GM12878 (cell line): ENCODE data around the gene PRDX3. TPM values are rescaled to one million over a fixed set of nuclear protein-coding genes. Genes with fewer than 3 reads are reported as not detected.
A peak's percentile ranks its signal among the peaks of the same experiment; 100 is the strongest.
"Not testable (repeated sequence)": the region's sequence is repeated elsewhere in the genome, so short reads cannot be mapped to it uniquely, and the experiment has no call there.

ENCODE experiments used
- ATAC-seq: fragments of 200-7000 bp; cut with Tn5 transposase; 3 replicates; pipeline ENCODE4 v1.9.1; 2020; ENCODE audit warnings: mild to moderate bottlenecking, moderate library complexity
- BruUV-seq: library from RNA; stranded (reverse); fragments of 400-500 nt; replicated peaks from 2 replicates; lab custom pipeline; 2021; lab: Mats Ljungman, UMichigan
- CTCF ChIA-PET: fragments of 300-600 bp; sonication (Branson Sonifier 250); formaldehyde crosslinking; extraction: SDS; loops from one replicate; lab custom pipeline; 2021; ENCODE audit warnings: inconsistent platforms; lab: Yijun Ruan, JAX
- POLR2A ChIA-PET: fragments of 350-600 bp; formaldehyde crosslinking; extraction: SDS; loops from one replicate; lab custom pipeline; 2021; ENCODE audit warnings: inconsistent platforms; lab: Charles Lee
- RAD21 ChIA-PET: fragments of 300-600 bp; sonication (Branson Sonifier 250); formaldehyde crosslinking; loops from one replicate; lab custom pipeline; 2023; ENCODE audit warnings: antibody characterized with exemption; ENCODE audit not compliant: unreplicated experiment; lab: Charles Lee
- SMC1A ChIA-PET: fragments of 300-600 bp; sonication (Branson Sonifier 250); formaldehyde crosslinking; loops from one replicate; lab custom pipeline; 2023; ENCODE audit not compliant: unreplicated experiment, uncharacterized antibody; lab: Charles Lee
- DNase-seq: peaks from one replicate; pipeline ENCODE4 v3.0.0-alpha.2; 2011; ENCODE audit warnings: low read depth, low spot score
- FAIRE-seq: peaks from 3 replicates; lab custom pipeline; 2011; peaks lifted over from hg19 to GRCh38; lab: Jason Lieb, UNC
- H2AFZ ChIP-seq: 2 replicates; pipeline ENCODE4 v1.6.0; 2011; ENCODE audit warnings: low read depth, low read length, control low read depth; ENCODE audit not compliant: control insufficient read depth
- H3K27ac ChIP-seq: 2 replicates; pipeline ENCODE4 v1.5.1; 2011; ENCODE audit warnings: control low read depth; ENCODE audit not compliant: control insufficient read depth, insufficient read depth
- H3K27me3 ChIP-seq, 2 experiments: replicated peaks in 1 of 2; 2 replicates each; pipeline versions ENCODE4 v1.6.0 to v1.6.1; 2011; ENCODE audit warnings: low read length in 1 of 2; ENCODE audit not compliant: control insufficient read depth in 2 of 2, insufficient read depth in 2 of 2
- H3K36me3 ChIP-seq, 2 experiments: 2 replicates each; pipeline ENCODE4 v1.5.1; 2011; ENCODE audit warnings: low read length in 1 of 2; ENCODE audit not compliant: control insufficient read depth in 2 of 2, insufficient read depth in 2 of 2
- H3K4me1 ChIP-seq: 2 replicates; pipeline ENCODE4 v1.6.1; 2011; ENCODE audit warnings: mild to moderate bottlenecking, low read length, moderate library complexity, mixed read lengths; ENCODE audit not compliant: control insufficient read depth, insufficient read depth
- H3K4me2 ChIP-seq: 2 replicates; pipeline ENCODE4 v1.6.0; 2011; ENCODE audit warnings: control low read depth; ENCODE audit not compliant: control insufficient read depth, insufficient read depth
- H3K4me3 ChIP-seq: fragments of 200-600 bp; sonication (generic); 2 replicates; pipeline ENCODE4 v1.5.1; 2016
- H3K79me2 ChIP-seq: 2 replicates; pipeline ENCODE4 v1.6.0; 2011; ENCODE audit warnings: low read length; ENCODE audit not compliant: control insufficient read depth, insufficient read depth
- H3K9ac ChIP-seq: 2 replicates; pipeline ENCODE4 v1.8.0; 2011; ENCODE audit warnings: low read length, control low read depth, mixed read lengths; ENCODE audit not compliant: control insufficient read depth, insufficient read depth
- H3K9me3 ChIP-seq: replicated peaks from 3 replicates; pipeline ENCODE4 v1.5.1; 2011; ENCODE audit warnings: mild to moderate bottlenecking, low read length; ENCODE audit not compliant: control insufficient read depth, insufficient read depth
- H4K20me1 ChIP-seq: 2 replicates; pipeline ENCODE4 v1.6.0; 2011; ENCODE audit not compliant: control insufficient read depth, insufficient read depth
- CBFB ChIP-seq: IDR thresholded peaks from 2 replicates; pipeline ENCODE4 v1.6.1; 2016; ENCODE audit warnings: antibody characterized with exemption, low read depth
- CTCF ChIP-seq, 3 experiments: IDR thresholded peaks in 2 of 3; conservative IDR thresholded peaks in 1 of 3; 2 replicates each; pipeline ENCODE4 v1.5.1; 2011; ENCODE audit warnings: low read depth in 3 of 3, low read length in 3 of 3, mild to moderate bottlenecking in 3 of 3, control low read depth in 2 of 3, moderate library complexity in 2 of 3, inconsistent platforms in 1 of 3, mixed read lengths in 1 of 3; ENCODE audit not compliant: control insufficient read depth in 2 of 3, insufficient read depth in 1 of 3; ENCODE audit errors: extremely low read depth in 1 of 3
- MXI1 ChIP-seq: fragments of 150-350 bp; IDR thresholded peaks from 2 replicates; pipeline ENCODE4 v1.6.1; 2011; ENCODE audit warnings: low read depth, mild to moderate bottlenecking, inconsistent platforms, low read length, improper control_type of control experiment
- RB1 ChIP-seq: fragments of 450-650 bp; formaldehyde crosslinking; IDR thresholded peaks from 2 replicates; pipeline ENCODE4 v1.6.1; 2017; ENCODE audit warnings: mild to moderate bottlenecking, borderline replicate concordance
- RBBP5 ChIP-seq: fragments of 200-600 bp; sonication (generic); conservative IDR thresholded peaks from 2 replicates; pipeline ENCODE4 v1.6.1; 2016
- YBX1 ChIP-seq: fragments of 450-650 bp; IDR thresholded peaks from 2 replicates; pipeline ENCODE4 v1.6.1; 2016; ENCODE audit warnings: antibody characterized with exemption
- whole genome bisulfite sequencing: methylation state at CpG from one replicate; pipeline ENCODE4 v1.1.6; 2016; ENCODE audit warnings: low lambda C conversion rate; ENCODE audit not compliant: insufficient replicate concordance, insufficient coverage; ENCODE audit errors: missing lambda C conversion rate; 5-methylcytosine and 5-hydroxymethylcytosine counted together
- in situ Hi-C: fragments of 300-500 bp; cut with MboI; formaldehyde crosslinking; loops from 9 replicates; pipeline ENCODE4 v1.14.3; 2018; ENCODE audit warnings: mixed read lengths
- intact Hi-C: fragments of 100-400 bp; cut with micrococcal nuclease; formaldehyde crosslinking; loops from one replicate; pipeline ENCODE4 v1.14.2; 2022; ENCODE audit not compliant: unreplicated experiment
- polyA plus RNA-seq, 11 experiments: library from polyadenylated mRNA; depleted of rRNA in 4 of 11; unstranded in 6 of 11; stranded (reverse) in 5 of 11; fragments of >200 nt; fragmentation: Nextera tagmentation in 4 of 11; fragmentation: Illumina TruSeq in 1 of 11; extraction: Ambion mirVana in 4 of 11; extraction: Trizol in 1 of 11; gene quantifications; 1 replicate in 1 of 11; 2 replicates in 10 of 11; pipeline versions ENCODE4 v1.2.1 to v1.2.3, GENCODE V29; 2011 to 2016; ENCODE audit warnings: inconsistent platforms in 2 of 11, missing spikeins in 2 of 11, low read depth in 1 of 11
- total RNA-seq, 4 experiments: library from RNA; depleted of rRNA in 3 of 4; stranded (reverse); fragments of >200 nt in 3 of 4; fragmentation: Illumina TruSeq in 1 of 4; extraction: Trizol in 1 of 4; gene quantifications; 2 replicates each; pipeline versions ENCODE4 v1.2.1 to v1.2.3, GENCODE V29; 2013 to 2021

The PRDX3 gene
- total and polyA plus RNA-seq, 10 of the 15 experiments (the other 5 are each of a cell fraction or from before 2014, with no cell fraction given): 195 to 1,431 (median 398) TPM

DNA sequence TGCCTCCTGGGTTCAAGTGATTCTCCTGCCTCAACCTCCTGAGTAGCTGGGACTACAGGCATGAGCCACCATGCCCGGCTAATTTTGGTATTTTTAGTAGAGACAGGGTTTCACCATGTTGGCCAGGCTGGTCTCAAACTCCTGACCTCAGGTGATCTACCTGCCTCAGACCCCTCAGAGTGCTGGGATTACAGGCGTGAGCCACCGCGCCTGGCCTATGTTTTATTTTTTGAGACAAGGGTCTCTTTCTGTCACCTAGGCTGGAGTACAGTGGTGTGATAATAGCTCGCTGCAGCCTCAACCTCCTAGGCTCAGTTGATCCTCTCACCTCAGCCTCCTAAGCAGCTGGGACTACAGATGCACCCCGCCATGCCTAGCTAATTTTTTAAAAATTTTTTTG lies 27.0 kb downstream of the PRDX3 start:
- intact Hi-C loops, H3K4me3 ChIP-seq, BruUV-seq, DNase-seq, H3K9ac ChIP-seq, H3K27me3 ChIP-seq, POLR2A ChIA-PET, H3K27ac ChIP-seq, H3K4me2 ChIP-seq, in situ Hi-C loops, H2AFZ ChIP-seq, H3K4me1 ChIP-seq, H3K79me2 ChIP-seq, FAIRE-seq, H3K9me3 ChIP-seq, H4K20me1 ChIP-seq, ATAC-seq: not testable (repeated sequence)
- RAD21 ChIA-PET: interaction anchor here (1.2 to 1.5 kb wide), 2 partner anchors 13 to 48 kb away, joined by 3 to 5 read pairs; no protein-coding TSS in a partner anchor
- CTCF ChIA-PET: interaction anchor here (0.7 to 1.2 kb wide), 2 partner anchors 12 to 44 kb away, joined by 3 to 4 read pairs; no protein-coding TSS in a partner anchor
- peaks cover 3 to 31% of the 10 kb centered on the region in 2 experiments; a peak in 3 of 4 replicates for H3K36me3 ChIP-seq
- WGBS: 64% methylated on average over 6 of the region's 6 CpGs
- SMC1A ChIA-PET: interaction anchor here (1.0 to 1.8 kb wide), 2 partner anchors 47 to 48 kb away, joined by 3 to 5 read pairs; no protein-coding TSS in a partner anchor

DNA sequence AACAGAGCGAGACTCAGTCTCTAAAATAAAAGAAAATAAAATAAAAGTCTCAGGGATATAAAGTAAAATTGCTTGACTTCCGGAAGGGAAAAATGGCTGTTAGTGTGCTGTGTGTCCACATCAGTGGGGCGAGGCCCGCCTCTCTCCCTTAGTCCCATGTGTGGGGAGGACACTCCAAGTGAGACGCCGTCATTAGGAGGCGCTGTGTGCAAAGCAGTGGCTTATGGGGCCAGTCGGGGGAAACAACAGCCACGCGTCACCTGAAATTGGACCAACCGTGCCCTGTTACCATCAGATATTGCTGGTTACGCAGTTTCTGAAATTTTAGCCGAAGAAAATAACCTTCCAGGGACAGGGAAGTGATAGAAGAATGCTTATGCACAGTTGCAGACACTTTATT lies 28.9 kb downstream of the PRDX3 start:
- DNase-seq: no peak
- no peak overlapping the region for H3K9ac ChIP-seq
- H3K27ac ChIP-seq: no peak overlapping the region
- POLR2A ChIA-PET: no interaction called here
- TF ChIP-seq RBBP5: no peak
- TF ChIP-seq CTCF (IDR thresholded peaks at IDR 0.05 in 2 of 3, conservative IDR thresholded peaks at IDR 0.05 in 1 of 3; ENCODE audit: control insufficient read depth in 2 of 3, extremely low read depth in 1 of 3, insufficient read depth in 1 of 3, low read depth in 3 of 3, low read length in 3 of 3): 0 out of 6 replicates have a peak, but pooled peaks of 1 of the 3 experiments have one; percentile 7
- TF ChIP-seq YBX1: no peak
- no peak for TF ChIP-seq CBFB
- no peak for TF ChIP-seq MXI1
- no peak for TF ChIP-seq RB1
- TF ChIP-seq, all 136 proteins: peak for 1
- Histone ChIP-seq H3K4me1 (no peaks in the 10 kb centered on the region), H3K27me3 (no peaks in the 10 kb centered on the region), H3K79me2 (no peaks in the 10 kb centered on the region), H3K4me2 (no peak overlapping the region), H3K4me3 (no peak overlapping the region), H3K36me3 (peaks cover 3 to 28% of the 10 kb centered on the region in 2 experiments; a peak in 3 of 4 replicates), H2AFZ (no peak overlapping the region), H4K20me1 (no peaks in the 10 kb centered on the region), H3K9me3 (no peaks in the 10 kb centered on the region)
- 86% methylated on average over 13 of the region's 13 CpGs for WGBS
- ATAC-seq: no peak
- no TSS peak for BruUV-seq
- ChIA-PET SMC1A (interaction anchor here (0.7 kb wide), 1 partner anchor 92 kb away, joined by 3 read pairs; no protein-coding TSS in a partner anchor), CTCF (interaction anchor here (1.1 kb wide), 1 partner anchor 50 kb away, joined by 4 read pairs; no protein-coding TSS in a partner anchor), RAD21 (no interaction called here)
- in situ Hi-C loops: no loop called here
- no peak for FAIRE-seq
- intact Hi-C loops: no loop called here
